ENCODE measurements around the gene CIROP.

Gene CIROP

DNA sequence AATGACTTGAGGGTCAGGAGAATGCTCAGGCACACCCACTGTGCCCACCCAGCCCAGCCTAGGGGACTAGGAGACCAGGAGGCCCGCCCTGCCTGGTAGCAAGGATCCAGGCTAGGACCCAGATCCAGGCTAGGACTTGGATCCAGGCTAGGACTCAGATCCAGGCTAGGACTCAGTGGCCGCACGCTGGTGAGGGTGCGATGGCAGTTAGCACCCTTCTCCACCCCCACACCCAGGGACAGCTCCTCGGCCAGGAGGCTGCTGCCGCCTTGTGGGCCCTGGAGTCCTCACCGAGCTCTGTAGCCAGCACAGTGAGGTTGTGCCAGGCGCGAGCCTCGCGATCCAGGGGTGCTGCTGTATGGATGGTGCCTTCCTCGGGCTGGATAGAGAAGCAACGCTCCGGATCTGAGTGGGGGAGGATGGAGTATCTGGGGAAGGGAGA, 52.6 kb downstream of the CIROP start:
- Histone ChIP-seq H3K27me3 (peaks cover 2 to 8% (median 6%) of the 10 kb centered on the region in 11 experiments; a peak in 15 of 22 replicates), H3K9ac (peak overlapping the region in 3 of 11 experiments; percentile 18 to 44 (median 20); a peak in 2 of 22 replicates), H3K4me3 (no peak overlapping the region), H3K4me2 (no peak overlapping the region), H4K20me1 (peaks cover 0 to 19% (median 4%) of the 10 kb centered on the region in 11 experiments; a peak in 7 of 22 replicates), H3K36me3 (no peaks in the 10 kb centered on the region; a peak in 2 of 22 replicates), H3K4me1 (peaks cover 15 to 30% (median 22%) of the 10 kb centered on the region in 10 experiments; a peak in 19 of 20 replicates), H3K9me3 (replicated peaks in 1 of 11) (no peaks in the 10 kb centered on the region), H3K27ac (no peak overlapping the region)
- no peak for TF ChIP-seq Cebpa-rat (IDR thresholded peaks at IDR 0.05)

DNA sequence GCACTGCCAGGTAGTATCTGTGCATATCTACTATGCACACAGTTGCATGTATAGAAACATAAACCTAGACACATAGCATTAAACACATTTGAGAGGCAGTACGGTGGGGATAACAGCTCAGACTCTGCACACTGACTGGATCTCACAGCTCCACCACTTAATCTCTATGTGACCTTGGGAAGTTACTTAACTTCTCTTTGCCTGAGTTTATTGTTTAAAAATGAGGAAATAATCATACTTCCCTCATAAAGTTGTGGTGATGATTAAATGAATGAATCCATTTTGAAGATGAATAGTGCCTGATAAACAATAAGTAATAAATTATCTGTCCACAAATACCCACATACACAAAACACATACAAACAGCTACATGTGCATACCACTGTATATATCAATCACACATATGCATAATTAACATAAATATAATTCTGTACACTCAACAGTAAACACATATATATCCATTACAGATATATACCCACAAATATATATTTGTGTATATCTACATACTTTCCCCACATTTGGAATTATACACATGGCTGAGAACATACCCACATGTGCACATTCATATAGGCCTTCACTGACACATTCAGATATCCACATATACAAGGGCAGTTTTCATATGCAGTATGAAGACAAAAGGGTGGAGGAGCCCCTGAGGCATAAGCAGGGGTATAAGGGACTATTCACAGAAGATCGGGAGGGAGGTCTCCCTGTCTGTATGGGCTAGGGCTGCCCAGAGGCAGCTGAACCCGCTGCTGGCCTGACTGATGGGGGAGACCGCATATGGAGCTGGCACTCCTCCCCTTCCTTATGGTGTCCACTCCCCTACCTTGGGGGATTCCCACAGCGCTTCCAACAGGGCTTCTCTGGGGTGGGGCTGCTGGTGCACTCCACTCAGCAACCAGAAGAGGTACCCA, 53.4 kb downstream of the CIROP start:
- no peak for TF ChIP-seq Cebpa-rat (IDR thresholded peaks at IDR 0.05)
- no peaks in the 10 kb centered on the region; a peak in 2 of 22 replicates for H3K36me3 ChIP-seq
- no peak overlapping the region for H3K4me2 ChIP-seq
- H3K9me3 ChIP-seq (replicated peaks in 1 of 11) = no peaks in the 10 kb centered on the region
- H3K9ac ChIP-seq = peak overlapping the region in 1 of 11 experiments; percentile 44; a peak in 1 of 22 replicates
- peaks cover 7 to 27% (median 20%) of the 10 kb centered on the region in 10 experiments; a peak in 19 of 20 replicates for H3K4me1 ChIP-seq
- H3K27ac ChIP-seq = no peak overlapping the region
- peaks cover 0 to 11% (median 0%) of the 10 kb centered on the region in 11 experiments; a peak in 6 of 22 replicates for H4K20me1 ChIP-seq
- no peaks in the 10 kb centered on the region; a peak in 1 of 22 replicates for H3K27me3 ChIP-seq
- H3K4me3 ChIP-seq = no peak overlapping the region

Data from BLaER1 treated with 17β-estradiol and CSF1 and Interleukin-3, amounts not matched to agents 10 nM and 100 nM (cell line).